Progenitor cell of endocrine pancreas (in vitro differentiated cells): ENCODE data around the gene RASA3. TPM values are rescaled to one million over a fixed set of nuclear protein-coding genes. Genes with fewer than 3 reads are reported as not detected.

Experiments
- DNase-seq: peaks from one replicate; pipeline ENCODE4 v3.0.0; 2021; ENCODE audit warnings: low spot score; ENCODE audit not compliant: unreplicated experiment
- H3K27ac Mint-ChIP-seq: 2 replicates; pipeline ENCODE4 v1.8.0; 2021; ENCODE audit warnings: mild to moderate bottlenecking, moderate library complexity, mixed read lengths
- H3K27me3 Mint-ChIP-seq: 2 replicates; pipeline ENCODE4 v1.8.0; 2021; ENCODE audit warnings: mixed read lengths
- H3K36me3 Mint-ChIP-seq: 2 replicates; pipeline ENCODE4 v1.8.0; 2022; ENCODE audit warnings: mixed read lengths; ENCODE audit not compliant: insufficient read depth
- H3K4me1 Mint-ChIP-seq: 2 replicates; pipeline ENCODE4 v1.8.0; 2021; ENCODE audit warnings: low read depth, mixed read lengths
- H3K4me3 Mint-ChIP-seq: 2 replicates; pipeline ENCODE4 v1.8.0; 2021; ENCODE audit warnings: low read depth, mild to moderate bottlenecking, moderate library complexity, mixed read lengths
- H3K9me3 Mint-ChIP-seq: 2 replicates; pipeline ENCODE4 v1.8.0; 2021; ENCODE audit warnings: low read depth, mixed read lengths
- total RNA-seq: library from RNA; stranded (reverse); gene quantifications from 2 replicates; pipeline ENCODE4 v1.2.1, GENCODE V29; 2021
- TF ChIP-seq, protein P1 (sequence below): fragments of 200-600 bp; sonication (generic); IDR thresholded peaks from one replicate; pipeline ENCODE4 v1.5.0; 2021; ENCODE audit warnings: antibody characterized with exemption, mild to moderate bottlenecking; ENCODE audit not compliant: unreplicated experiment

Gene RASA3
- total RNA-seq, 1 donor from 2014 or later = 6.3 TPM

DNA sequence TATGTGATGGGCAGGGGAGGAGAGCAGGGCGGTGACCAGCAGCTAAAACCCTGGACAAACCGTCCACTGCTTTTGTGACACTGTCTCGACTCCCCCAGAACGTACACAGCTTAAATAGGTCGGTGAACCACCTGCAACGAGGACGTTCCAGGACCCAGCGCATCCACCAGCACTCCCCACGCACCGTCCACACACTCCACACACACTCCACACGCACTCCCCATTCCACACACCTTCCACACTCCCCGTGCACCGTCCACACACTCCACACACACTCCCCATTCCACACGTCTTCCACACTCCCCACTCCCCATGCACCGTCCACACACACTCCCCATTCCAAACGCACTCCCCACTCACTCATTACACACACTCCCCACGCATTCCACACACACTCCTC is 120.3 kb downstream of the RASA3 start:
- peaks cover 3% of the 10 kb centered on the region for H3K9me3 Mint-ChIP-seq

DNA sequence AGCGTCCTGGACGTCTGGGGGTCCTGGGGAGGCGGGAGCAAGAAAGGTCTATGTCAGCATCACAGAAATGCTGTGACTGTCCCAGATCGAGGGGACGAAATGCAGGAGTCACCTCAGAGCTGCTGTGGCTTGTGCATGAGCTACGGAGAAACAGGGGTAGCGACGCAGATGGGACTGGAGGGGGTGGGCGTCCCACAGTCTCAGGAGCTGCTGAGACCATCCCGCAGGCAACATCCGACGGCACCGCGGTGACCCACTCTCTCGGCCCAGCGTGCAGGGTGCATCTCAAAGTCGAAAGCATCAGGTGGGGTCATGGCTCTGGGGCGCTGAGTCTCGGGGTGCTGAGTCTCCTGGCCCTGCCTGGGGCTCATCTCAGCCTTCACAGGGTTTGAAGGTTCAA is 121.2 kb downstream of the RASA3 start:
- peaks cover 10% of the 10 kb centered on the region for H3K36me3 Mint-ChIP-seq
- H3K4me3 Mint-ChIP-seq = no peak overlapping the region
- no peaks in the 10 kb centered on the region for H3K4me1 Mint-ChIP-seq
- peak overlapping the region; percentile 45 for H3K27ac Mint-ChIP-seq
- H3K9me3 Mint-ChIP-seq = peaks cover 3% of the 10 kb centered on the region
- TF ChIP-seq, protein P1, sequence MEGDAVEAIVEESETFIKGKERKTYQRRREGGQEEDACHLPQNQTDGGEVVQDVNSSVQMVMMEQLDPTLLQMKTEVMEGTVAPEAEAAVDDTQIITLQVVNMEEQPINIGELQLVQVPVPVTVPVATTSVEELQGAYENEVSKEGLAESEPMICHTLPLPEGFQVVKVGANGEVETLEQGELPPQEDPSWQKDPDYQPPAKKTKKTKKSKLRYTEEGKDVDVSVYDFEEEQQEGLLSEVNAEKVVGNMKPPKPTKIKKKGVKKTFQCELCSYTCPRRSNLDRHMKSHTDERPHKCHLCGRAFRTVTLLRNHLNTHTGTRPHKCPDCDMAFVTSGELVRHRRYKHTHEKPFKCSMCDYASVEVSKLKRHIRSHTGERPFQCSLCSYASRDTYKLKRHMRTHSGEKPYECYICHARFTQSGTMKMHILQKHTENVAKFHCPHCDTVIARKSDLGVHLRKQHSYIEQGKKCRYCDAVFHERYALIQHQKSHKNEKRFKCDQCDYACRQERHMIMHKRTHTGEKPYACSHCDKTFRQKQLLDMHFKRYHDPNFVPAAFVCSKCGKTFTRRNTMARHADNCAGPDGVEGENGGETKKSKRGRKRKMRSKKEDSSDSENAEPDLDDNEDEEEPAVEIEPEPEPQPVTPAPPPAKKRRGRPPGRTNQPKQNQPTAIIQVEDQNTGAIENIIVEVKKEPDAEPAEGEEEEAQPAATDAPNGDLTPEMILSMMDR = no peak
- DNase-seq = no peak
- no peaks in the 10 kb centered on the region for H3K27me3 Mint-ChIP-seq

More for the DNA sequence above, 120.3 kb downstream of the RASA3 start:
- H3K27me3 Mint-ChIP-seq = no peaks in the 10 kb centered on the region
- TF ChIP-seq, protein P1 = no peak
- H3K4me1 Mint-ChIP-seq = no peaks in the 10 kb centered on the region
- H3K4me3 Mint-ChIP-seq = no peak overlapping the region
- DNase-seq = no peak
- peaks cover 10% of the 10 kb centered on the region for H3K36me3 Mint-ChIP-seq
- H3K27ac Mint-ChIP-seq = no peak overlapping the region

DNA sequence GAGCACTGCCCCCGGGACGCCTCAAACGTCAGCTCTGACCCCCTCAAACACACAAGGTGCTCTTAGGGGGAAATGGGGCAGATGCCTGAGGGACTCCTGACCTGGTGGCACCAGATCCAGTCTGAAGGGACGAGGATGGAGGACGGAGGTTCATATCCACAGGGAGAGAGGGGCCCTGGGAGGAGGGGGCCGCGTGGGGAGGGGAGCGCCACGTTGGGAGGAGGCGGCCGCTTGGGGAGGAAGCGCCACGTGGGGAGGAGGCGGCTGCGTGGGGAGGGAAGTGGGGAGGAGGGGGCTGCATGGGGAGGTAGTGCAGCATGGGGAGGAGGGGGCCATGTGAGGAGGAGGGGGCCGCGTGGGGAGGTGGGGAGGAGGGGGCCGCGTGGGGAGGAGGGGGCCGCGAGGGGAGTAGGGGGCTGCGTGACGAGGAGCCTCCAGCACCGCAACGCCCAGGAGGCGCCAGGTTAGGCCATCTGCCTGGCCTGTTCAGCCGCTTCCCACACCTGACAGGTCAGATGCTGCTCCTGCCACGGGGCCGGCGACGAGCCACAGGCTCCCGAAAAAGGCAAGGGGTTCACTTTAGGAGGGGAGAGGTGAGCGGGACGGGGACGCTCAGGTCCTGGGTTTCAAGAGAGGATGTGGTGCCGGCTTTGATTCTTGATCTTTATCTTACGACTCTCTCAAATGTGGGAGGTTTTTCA is 121.9 kb downstream of the RASA3 start:
- no peak for DNase-seq
- no peak overlapping the region for H3K4me3 Mint-ChIP-seq
- no peaks in the 10 kb centered on the region for H3K27me3 Mint-ChIP-seq
- peaks cover 10% of the 10 kb centered on the region for H3K36me3 Mint-ChIP-seq
- H3K9me3 Mint-ChIP-seq = peaks cover 3% of the 10 kb centered on the region
- H3K27ac Mint-ChIP-seq = peak overlapping the region; percentile 45
- TF ChIP-seq, protein P1 = no peak
- H3K4me1 Mint-ChIP-seq = no peaks in the 10 kb centered on the region

DNA sequence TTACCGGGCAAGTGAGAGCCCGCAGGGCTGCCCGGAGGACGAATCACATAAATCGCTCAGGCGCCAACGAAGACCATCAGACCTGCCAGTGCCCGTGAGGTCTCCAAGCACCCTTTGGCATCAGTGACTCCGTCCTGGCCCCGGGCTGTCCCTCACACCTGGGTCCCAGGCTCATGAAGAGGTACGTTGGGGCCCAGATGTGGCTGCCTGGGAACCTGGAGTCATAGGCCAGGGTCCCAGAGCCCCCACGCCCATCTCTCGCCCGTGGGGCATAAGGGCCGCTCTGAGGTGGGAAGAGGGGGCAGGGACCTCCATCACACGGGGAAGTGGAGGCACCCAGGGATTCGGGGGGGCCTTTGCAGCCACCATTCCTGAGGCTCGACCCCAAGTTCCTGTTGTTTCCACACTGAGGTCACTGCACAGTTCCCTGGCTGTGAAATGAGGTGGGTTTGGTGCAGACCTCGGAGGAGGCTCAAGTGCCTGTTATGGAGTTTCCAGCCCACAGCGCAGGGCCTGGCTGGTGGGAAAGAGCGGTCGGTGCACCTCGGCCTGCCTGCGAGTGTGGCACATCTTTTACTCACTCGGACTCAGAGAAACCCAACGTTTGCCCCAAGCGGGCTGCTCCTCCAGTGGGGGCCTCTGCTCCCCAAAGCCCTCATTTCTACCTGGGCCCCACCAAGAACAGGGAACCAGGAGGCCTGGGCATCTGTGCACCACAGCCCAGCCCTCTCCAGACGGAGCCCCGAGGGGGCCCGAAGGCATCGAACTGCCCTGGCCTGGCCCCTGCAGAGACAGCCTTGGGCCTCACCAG is 122.6 kb downstream of the RASA3 start:
- Mint-ChIP-seq H3K4me3 (no peak overlapping the region), H3K36me3 (peaks cover 10% of the 10 kb centered on the region), H3K9me3 (peaks cover 3% of the 10 kb centered on the region), H3K27ac (no peak overlapping the region), H3K4me1 (no peaks in the 10 kb centered on the region), H3K27me3 (no peaks in the 10 kb centered on the region)
- no peak for DNase-seq
- TF ChIP-seq, protein P1 = no peak

DNA sequence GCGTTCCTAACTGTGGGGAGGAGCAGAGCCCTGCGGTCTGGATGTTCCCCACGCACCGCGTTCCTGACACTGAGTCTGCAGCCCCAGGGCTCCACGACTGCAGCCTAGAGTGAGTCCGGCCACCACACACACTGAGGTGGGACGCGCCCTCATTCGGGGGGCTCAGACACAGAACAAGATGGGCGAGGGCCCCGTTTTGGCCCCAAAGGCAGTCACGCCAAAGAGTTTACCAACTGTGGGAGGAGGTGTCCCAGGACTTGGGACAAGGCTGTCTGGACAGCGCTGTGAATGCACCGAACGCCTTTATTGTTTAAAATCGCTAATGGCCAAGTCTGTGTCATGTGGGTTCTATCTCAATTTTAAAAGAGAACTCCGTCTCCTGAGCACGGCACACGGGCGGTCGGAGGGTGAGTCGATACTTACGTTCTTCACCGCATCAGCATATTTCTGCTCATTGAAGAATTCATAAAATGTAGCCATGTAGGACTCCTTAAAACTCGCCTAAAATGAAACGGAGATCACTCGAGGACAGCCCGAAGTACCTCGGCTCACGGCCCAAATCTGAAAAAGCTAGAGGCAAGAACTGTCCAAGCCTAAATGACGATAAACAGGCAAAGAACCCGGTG is 123.3 kb downstream of the RASA3 start:
- TF ChIP-seq, protein P1 = no peak
- no peaks in the 10 kb centered on the region for H3K27me3 Mint-ChIP-seq
- DNase-seq = no peak
- no peak overlapping the region for H3K4me3 Mint-ChIP-seq
- peaks cover 3% of the 10 kb centered on the region for H3K9me3 Mint-ChIP-seq
- H3K4me1 Mint-ChIP-seq = no peaks in the 10 kb centered on the region
- no peak overlapping the region for H3K27ac Mint-ChIP-seq
- H3K36me3 Mint-ChIP-seq = peaks cover 10% of the 10 kb centered on the region
